Measurements from ENCODE around the gene RBM17.
A peak's percentile ranks its signal among the peaks of the same experiment; 100 is the strongest.
"Not testable (repeated sequence)": the region's sequence is repeated elsewhere in the genome, so short reads cannot be mapped to it uniquely, and the experiment has no call there.

Gene RBM17

DNA sequence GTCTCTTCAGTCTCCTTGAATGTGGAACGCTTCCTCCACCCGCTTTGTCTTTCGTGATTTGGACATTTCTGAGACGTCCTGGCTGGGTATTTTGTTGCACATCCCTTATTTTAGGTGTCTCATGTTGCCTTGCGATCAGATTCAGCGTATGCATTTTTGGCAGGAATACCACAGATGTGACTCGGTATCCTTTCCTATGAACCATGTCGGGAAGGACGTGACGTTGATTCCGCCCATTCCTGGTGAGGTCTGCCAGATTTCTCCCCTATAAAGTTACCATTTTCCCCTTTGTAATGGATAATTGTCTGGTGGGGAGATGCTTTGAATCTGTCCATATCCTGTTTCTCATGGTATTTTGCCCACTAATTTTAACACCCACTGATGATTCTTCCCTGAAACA, 49.6 kb downstream of the RBM17 start:
- no peak for DNase-seq

DNA sequence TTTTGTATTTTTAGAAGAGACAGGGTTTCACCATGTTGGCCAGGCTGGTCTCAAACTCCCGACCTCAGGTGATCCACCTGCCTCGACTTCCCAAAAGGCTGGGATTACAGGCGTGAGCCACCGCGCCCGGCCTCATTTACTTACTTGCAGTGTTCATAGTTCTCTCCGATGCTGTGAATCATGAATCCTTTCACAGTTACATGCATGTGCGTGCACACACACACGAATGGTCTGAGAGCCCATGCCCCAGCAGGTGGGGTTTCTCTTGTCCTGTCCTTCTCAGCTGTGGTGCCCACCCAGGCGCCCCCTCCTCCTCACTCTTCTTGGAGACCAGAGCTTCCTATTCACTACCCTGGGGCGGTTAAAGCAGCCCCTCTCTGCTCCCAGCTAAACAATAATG, 50.6 kb downstream of the RBM17 start:
- DNase-seq, result no peak

GRCh38 chr10:6140141-6140841, 51.5 kb downstream of the RBM17 start:
- no peak for DNase-seq

DNA sequence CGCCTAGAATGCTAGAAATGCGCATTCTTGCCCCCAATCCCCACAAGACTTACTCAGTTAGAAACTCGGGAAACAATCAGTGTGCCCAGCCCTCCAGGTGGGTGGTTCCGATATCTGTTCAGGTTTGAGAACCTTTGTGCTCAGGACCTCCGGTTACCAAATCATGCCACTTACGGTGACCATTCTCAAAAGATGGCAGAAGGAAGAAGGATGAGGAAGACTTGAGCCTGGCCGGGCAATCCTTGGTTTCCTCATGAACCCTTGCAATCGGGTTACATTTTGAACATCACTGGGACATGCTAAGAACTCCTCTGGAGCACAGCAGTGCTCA, 52.1 kb downstream of the RBM17 start:
- no peak for DNase-seq

GRCh38 chr10:6141296-6142151, 52.7 kb downstream of the RBM17 start:
- DNase-seq, result no peak

GRCh38 chr10:6142186-6142585, 53.4 kb downstream of the RBM17 start:
- DNase-seq, result not testable (repeated sequence)

GRCh38 chr10:6142644-6143043, 53.8 kb downstream of the RBM17 start:
- no peak for DNase-seq

GRCh38 chr10:6143181-6143580, 54.3 kb downstream of the RBM17 start:
- DNase-seq, result no peak

- peak; percentile 15 to 54 for DNase-seq
These were observed 55.8 kb downstream of the RBM17 start for GRCh38 chr10:6144406-6145165.

GRCh38 chr10:6145166-6145987, 56.5 kb downstream of the RBM17 start:
- no peak for DNase-seq

GRCh38 chr10:6146013-6146785, 57.4 kb downstream of the RBM17 start:
- no peak for DNase-seq

GRCh38 chr10:6146921-6147320, 58.1 kb downstream of the RBM17 start:
- DNase-seq, result no peak

- no peak for DNase-seq
These were observed 59.4 kb downstream of the RBM17 start for GRCh38 chr10:6148251-6148701.

DNA sequence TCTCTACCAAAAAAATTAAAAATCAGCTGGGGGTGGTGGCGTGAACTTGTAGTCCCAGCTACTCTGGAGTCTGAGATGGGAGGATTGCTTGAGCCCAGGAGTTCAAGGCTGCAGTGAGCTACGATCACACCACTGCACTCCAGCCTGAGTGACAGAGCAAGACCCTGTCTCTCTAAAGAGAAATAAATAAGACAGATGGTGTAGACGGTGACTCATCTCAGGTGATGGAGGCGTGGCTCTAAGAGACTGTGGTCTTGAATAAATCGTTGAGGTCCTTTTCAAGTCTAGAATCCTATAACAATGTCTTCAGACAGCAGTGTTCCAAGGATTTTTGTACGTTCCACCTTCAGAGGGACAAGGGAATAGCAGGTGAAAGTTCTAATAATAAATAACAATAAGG, 60.1 kb downstream of the RBM17 start:
- no peak for DNase-seq

GRCh38 chr10:6151087-6151977, 62.5 kb downstream of the RBM17 start:
- DNase-seq, result peak in 1 of 2 experiments; percentile 27

- DNase-seq, result no peak
These were observed 65.0 kb downstream of the RBM17 start for GRCh38 chr10:6153845-6154244.

DNA sequence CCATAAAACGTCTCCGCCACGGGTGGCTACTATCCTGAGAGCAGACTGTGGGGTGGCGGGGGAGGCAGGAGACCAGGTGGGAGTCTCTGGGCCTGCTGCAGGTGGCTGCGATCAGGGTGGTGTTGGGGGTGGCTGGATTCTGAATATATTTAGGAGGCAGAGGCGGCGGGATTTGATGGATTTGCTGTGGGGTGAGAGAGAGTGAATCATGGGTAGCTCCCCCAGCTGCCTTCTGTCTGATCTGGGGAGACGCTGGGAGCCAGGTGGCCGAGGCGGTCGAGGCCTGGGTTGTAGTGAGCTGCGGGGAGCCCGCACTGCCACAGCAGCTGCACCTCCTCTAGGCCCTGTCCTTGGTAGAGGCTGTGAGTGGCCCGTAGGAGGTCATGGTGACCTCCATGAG, 65.7 kb downstream of the RBM17 start:
- DNase-seq, result no peak

- DNase-seq, result no peak
These were observed 69.4 kb downstream of the RBM17 start for GRCh38 chr10:6158276-6158675.

GRCh38 chr10:6161921-6162320, 73.1 kb downstream of the RBM17 start:
- DNase-seq, result no peak

DNA sequence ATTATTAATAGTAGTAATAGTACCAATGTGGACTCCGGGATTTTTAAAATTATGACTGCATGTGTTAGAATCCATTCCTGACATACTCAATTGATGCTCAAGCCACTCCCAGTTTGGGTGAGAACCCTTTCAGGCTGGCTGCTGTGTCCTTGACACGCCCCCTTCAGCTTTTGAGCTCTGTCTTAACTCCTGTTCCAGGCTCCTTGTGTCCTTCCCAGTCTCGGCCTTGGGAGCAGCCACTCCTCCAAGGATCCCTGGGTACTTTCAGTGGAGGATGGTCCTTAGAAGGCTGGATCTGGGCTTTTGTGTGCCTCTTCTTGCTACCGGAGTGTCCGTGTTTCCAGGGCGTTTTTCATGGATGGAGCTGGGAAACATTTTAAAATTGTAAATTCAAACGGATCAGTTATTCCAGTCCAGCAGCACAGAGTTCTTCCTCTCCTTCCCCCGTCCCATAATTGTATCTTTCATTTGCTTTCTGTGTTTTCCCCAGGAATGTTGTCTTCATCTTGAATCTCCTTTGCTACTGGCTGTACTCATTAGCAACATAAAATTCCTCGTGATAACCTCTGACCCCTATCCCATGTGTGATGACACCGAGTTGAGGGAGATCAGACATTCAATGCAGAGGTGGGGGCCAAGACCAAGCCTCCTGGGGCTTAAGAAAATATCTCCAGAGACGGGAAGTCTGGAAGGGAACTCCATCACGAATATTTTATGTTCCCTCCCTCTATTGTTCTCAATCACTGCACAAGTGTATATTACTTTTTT, 73.9 kb downstream of the RBM17 start:
- DNase-seq, result peak; percentile 24 to 29
